Lower lobe of right lung (tissue), 2 donors: ENCODE results near the gene SLC36A2. TPM values are rescaled to one million over a fixed set of nuclear protein-coding genes. Genes with fewer than 3 reads are reported as not detected.
A peak's percentile ranks its signal among the peaks of the same experiment; 100 is the strongest.

ENCODE experiments used
- ATAC-seq, 2 donors: fragments of 200-7000 bp; cut with Tn5 transposase; one replicate each; pipeline ENCODE4 v1.9.1; 2020 to 2022; ENCODE audit warnings: mild to moderate bottlenecking in 2 of 2, moderate library complexity in 2 of 2
- DNase-seq: peaks from one replicate; pipeline ENCODE4 v3.0.0-alpha.2; 2020
- H3K27ac ChIP-seq: fragments of 200-600 bp; one replicate; pipeline ENCODE4 v1.8.0; 2022
- H3K27me3 ChIP-seq: fragments of 200-600 bp; one replicate; pipeline ENCODE4 v1.8.0; 2022; ENCODE audit warnings: low read depth
- H3K36me3 ChIP-seq: fragments of 200-600 bp; one replicate; pipeline ENCODE4 v1.8.0; 2022; ENCODE audit warnings: mild to moderate bottlenecking
- H3K4me1 ChIP-seq: fragments of 200-600 bp; one replicate; pipeline ENCODE4 v1.8.0; 2022
- H3K4me3 ChIP-seq: fragments of 200-600 bp; one replicate; pipeline ENCODE4 v1.8.0; 2022; ENCODE audit warnings: mild to moderate bottlenecking
- H3K9me3 ChIP-seq: fragments of 200-600 bp; one replicate; pipeline ENCODE4 v1.8.0; 2022
- CTCF ChIP-seq: fragments of 200-600 bp; IDR thresholded peaks from one replicate; pipeline ENCODE4 v1.8.0; 2022; ENCODE audit warnings: antibody characterized with exemption, mild to moderate bottlenecking
- intact Hi-C: fragments of 100-400 bp; cut with DNase I; formaldehyde crosslinking; loops from one replicate; pipeline ENCODE4 v1.11.0; 2022
- total RNA-seq: library from RNA; stranded (reverse); fragmentation: NEBNext Ultra II Directional; extraction: Animal tissue kit (Norgen Biotek cat#: 25700); gene quantifications from one replicate; pipeline ENCODE4 v1.2.1, GENCODE V29; 2021
- donor health status: DM: no; HTN: yes; CAD: no; lungs with severe emphysema.

The SLC36A2 gene
- total RNA-seq, 1 donor from 2014 or later: not detected

GRCh38 chr5:151295138-151295537 is 52.2 kb downstream of the SLC36A2 start:
- Histone ChIP-seq H3K9me3 (no peaks in the 10 kb centered on the region), H3K27me3 (no peaks in the 10 kb centered on the region), H3K27ac (no peak overlapping the region), H3K36me3 (no peaks in the 10 kb centered on the region), H3K4me1 (peaks cover 4% of the 10 kb centered on the region), H3K4me3 (no peak overlapping the region)
- intact Hi-C loops: no loop called here
- DNase-seq (no peak), ATAC-seq (peak; percentile 59 to 78)
- TF ChIP-seq CTCF: no peak

- Histone ChIP-seq H3K27me3 (no peaks in the 10 kb centered on the region), H3K9me3 (no peaks in the 10 kb centered on the region), H3K27ac (no peak overlapping the region), H3K4me3 (no peak overlapping the region), H3K4me1 (peaks cover 4% of the 10 kb centered on the region), H3K36me3 (no peaks in the 10 kb centered on the region)
- DNase-seq: no peak
- ATAC-seq: no peak
- intact Hi-C loops: no loop called here
- TF ChIP-seq CTCF: no peak
Observed at GRCh38 chr5:151293624-151294023, 53.7 kb downstream of the SLC36A2 start.

GRCh38 chr5:151288180-151288579 is 59.2 kb downstream of the SLC36A2 start:
- no peaks in the 10 kb centered on the region for H3K27me3 ChIP-seq
- no peak overlapping the region for H3K27ac ChIP-seq
- no peak for TF ChIP-seq CTCF
- no peaks in the 10 kb centered on the region for H3K9me3 ChIP-seq
- intact Hi-C loops: no loop called here
- H3K4me1 ChIP-seq: no peaks in the 10 kb centered on the region
- no peak overlapping the region for H3K4me3 ChIP-seq
- ATAC-seq (no peak), DNase-seq (no peak)
- H3K36me3 ChIP-seq: no peaks in the 10 kb centered on the region

GRCh38 chr5:151286246-151286645 is 61.1 kb downstream of the SLC36A2 start:
- TF ChIP-seq CTCF: no peak
- no peaks in the 10 kb centered on the region for H3K36me3 ChIP-seq

GRCh38 chr5:151285683-151286082 is 61.7 kb downstream of the SLC36A2 start:
- no peaks in the 10 kb centered on the region for H3K9me3 ChIP-seq
- intact Hi-C loops: no loop called here
- no peak for ATAC-seq
- H3K4me1 ChIP-seq: no peaks in the 10 kb centered on the region
- H3K27me3 ChIP-seq: no peaks in the 10 kb centered on the region
- no peaks in the 10 kb centered on the region for H3K36me3 ChIP-seq
- DNase-seq: no peak
- H3K4me3 ChIP-seq: no peak overlapping the region
- H3K27ac ChIP-seq: no peak overlapping the region
- TF ChIP-seq CTCF: no peak

More at GRCh38 chr5:151286246-151286645, 61.1 kb downstream of the SLC36A2 start:
- ATAC-seq: no peak
- Histone ChIP-seq H3K9me3 (no peaks in the 10 kb centered on the region), H3K4me3 (no peak overlapping the region), H3K27ac (no peak overlapping the region), H3K4me1 (no peaks in the 10 kb centered on the region), H3K27me3 (no peaks in the 10 kb centered on the region)
- no peak for DNase-seq
- intact Hi-C loops: no loop called here
